Endothelial cell of umbilical vein (primary cell): ENCODE measurements around the gene SLITRK2. TPM values are rescaled to one million over a fixed set of nuclear protein-coding genes. Genes with fewer than 3 reads are reported as not detected.

Experiments
- BruUV-seq: library from RNA; stranded (reverse); fragments of 400-500 nt; replicated peaks from 2 replicates; lab custom pipeline; 2021; lab: Mats Ljungman, UMichigan
- CTCF ChIA-PET: fragments of 300-600, 350-600 bp; sonication (Branson Sonifier 250); formaldehyde crosslinking; loops from one replicate; lab custom pipeline; 2021; ENCODE audit warnings: antibody characterized with exemption, inconsistent platforms; lab: Charles Lee
- POLR2A ChIA-PET: fragments of 300-600, 350-600 bp; sonication (Branson Sonifier 250); formaldehyde crosslinking; loops from one replicate; lab custom pipeline; 2021; ENCODE audit warnings: antibody characterized with exemption, inconsistent platforms; lab: Charles Lee
- DNase-seq: peaks from one replicate; pipeline ENCODE4 v3.0.0-alpha.2; 2011; ENCODE audit warnings: low read depth, low spot score
- FAIRE-seq: peaks from 2 replicates; lab custom pipeline; 2011; peaks lifted over from hg19 to GRCh38; lab: Jason Lieb, UNC
- H2AFZ ChIP-seq: 2 replicates; pipeline ENCODE4 v1.6.0; 2012; ENCODE audit warnings: low read depth, low read length, control low read depth, inconsistent platforms
- H3K27ac ChIP-seq: 2 replicates; pipeline ENCODE4 v1.5.1; 2011; ENCODE audit warnings: low read depth, mild to moderate bottlenecking, control low read depth, low read length, moderate library complexity; ENCODE audit not compliant: insufficient read depth
- H3K27me3 ChIP-seq, 2 experiments: 2 replicates each; pipeline versions ENCODE4 v1.6.0 to v1.6.1; 2011; ENCODE audit warnings: low read length in 2 of 2, mixed read lengths in 1 of 2; ENCODE audit not compliant: control insufficient read depth in 2 of 2, insufficient read depth in 2 of 2
- H3K36me3 ChIP-seq, 2 experiments: 2 replicates in 1 of 2; 3 replicates in 1 of 2; pipeline ENCODE4 v1.5.1; 2011; ENCODE audit warnings: low read length in 2 of 2, mild to moderate bottlenecking in 1 of 2, moderate library complexity in 1 of 2; ENCODE audit not compliant: control insufficient read depth in 2 of 2, insufficient read depth in 2 of 2; ENCODE audit errors: extremely low read depth in 1 of 2
- H3K4me1 ChIP-seq: 3 replicates; pipeline ENCODE4 v1.5.1; 2011; ENCODE audit warnings: mild to moderate bottlenecking, low read length; ENCODE audit not compliant: control insufficient read depth, insufficient read depth; ENCODE audit errors: extremely low read depth
- H3K4me2 ChIP-seq: 2 replicates; pipeline ENCODE4 v1.6.1; 2011; ENCODE audit warnings: low read length, control low read depth, mixed read lengths; ENCODE audit not compliant: insufficient read depth
- H3K4me3 ChIP-seq, 3 experiments: fragments of 200-600 bp in 1 of 3; sonication (generic), shearing (Covaris generic) in 1 of 3; replicated peaks in 1 of 3; 2 replicates each; pipeline ENCODE4 v1.5.1; 2011 to 2016; ENCODE audit warnings: control low read depth in 3 of 3, low read length in 3 of 3, mild to moderate bottlenecking in 2 of 3, inconsistent platforms in 1 of 3, low read depth in 1 of 3, moderate library complexity in 1 of 3; ENCODE audit not compliant: insufficient read depth in 1 of 3
- H3K79me2 ChIP-seq: 2 replicates; pipeline ENCODE4 v1.6.0; 2012; ENCODE audit warnings: low read length, inconsistent platforms; ENCODE audit not compliant: control insufficient read depth, insufficient read depth
- H3K9ac ChIP-seq: replicated peaks from 2 replicates; pipeline ENCODE3; 2011; ENCODE audit warnings: low read length, control low read depth; ENCODE audit not compliant: insufficient read depth; ENCODE audit errors: extremely low read depth
- H3K9me1 ChIP-seq: replicated peaks from 3 replicates; pipeline ENCODE4 v1.6.0; 2011; ENCODE audit warnings: mild to moderate bottlenecking, low read length; ENCODE audit not compliant: control insufficient read depth, insufficient read depth; ENCODE audit errors: extremely low read depth
- H3K9me3 ChIP-seq: replicated peaks from 2 replicates; pipeline ENCODE4 v1.5.1; 2012; ENCODE audit warnings: low read length, inconsistent platforms; ENCODE audit not compliant: control insufficient read depth, insufficient read depth
- H4K20me1 ChIP-seq: replicated peaks from 2 replicates; pipeline ENCODE3; 2011; ENCODE audit warnings: mild to moderate bottlenecking, low read length; ENCODE audit not compliant: control insufficient read depth, insufficient read depth; ENCODE audit errors: extremely low read depth
- EZH2 ChIP-seq: IDR thresholded peaks from 2 replicates; pipeline ENCODE4 v1.6.1; 2012; ENCODE audit warnings: borderline replicate concordance, low read depth, mild to moderate bottlenecking, moderate library complexity, low read length, inconsistent platforms; ENCODE audit not compliant: severe bottlenecking
- FOS ChIP-seq: IDR thresholded peaks from 2 replicates; pipeline ENCODE4 v1.6.1; 2011; ENCODE audit warnings: mild to moderate bottlenecking, low read length, moderate library complexity, borderline replicate concordance; ENCODE audit not compliant: insufficient read depth
- GATA2 ChIP-seq: IDR thresholded peaks from 2 replicates; pipeline ENCODE4 v1.7.0; 2011; ENCODE audit warnings: low read depth, mild to moderate bottlenecking, moderate library complexity, mixed read lengths, low read length; ENCODE audit not compliant: insufficient read length, insufficient read depth
- JUN ChIP-seq: IDR thresholded peaks from 2 replicates; pipeline ENCODE4 v1.6.1; 2011; ENCODE audit warnings: borderline replicate concordance, low read depth; ENCODE audit not compliant: insufficient read length, insufficient read depth
- MYC ChIP-seq: IDR thresholded peaks from one replicate; pipeline ENCODE4 v1.6.1; 2011; ENCODE audit warnings: mild to moderate bottlenecking, low read depth, low read length
- POLR2A ChIP-seq: IDR thresholded peaks from 2 replicates; pipeline ENCODE4 v1.6.1; 2012; ENCODE audit warnings: low read depth, mild to moderate bottlenecking, control low read depth, low read length
- POLR2AphosphoS5 ChIP-seq: IDR thresholded peaks from 2 replicates; pipeline ENCODE4 v1.6.1; 2012; ENCODE audit warnings: low read depth, mild to moderate bottlenecking, control low read depth, low read length, moderate library complexity; ENCODE audit not compliant: insufficient read depth
- dilution Hi-C: fragments of 300-500 bp; cut with MboI; formaldehyde crosslinking; loops from one replicate; pipeline ENCODE4 v1.15.0; 2019; ENCODE audit warnings: low sequenced_read_pairs; ENCODE audit not compliant: extremely low pct_ligation_motif_present
- intact Hi-C: fragments of 100-400 bp; cut with micrococcal nuclease; formaldehyde crosslinking; loops from one replicate; pipeline ENCODE4 v1.10.0; 2022
- polyA plus RNA-seq, 4 experiments: library from polyadenylated mRNA; depleted of rRNA in 3 of 4; stranded (reverse) in 3 of 4; unstranded in 1 of 4; fragments of >200 nt; gene quantifications; 2 replicates each; pipeline versions ENCODE4 v1.2.1 to v1.2.3, GENCODE V29; 2011 to 2012; ENCODE audit warnings: missing spikeins in 1 of 4
- total RNA-seq: library from RNA; stranded (reverse); gene quantifications from 2 replicates; pipeline ENCODE4 v1.2.3, GENCODE V29; 2021
- TF ChIP-seq, protein P1 (sequence below), 2 donors: IDR thresholded peaks; 1 replicate in 1 of 2; 2 replicates in 1 of 2; pipeline ENCODE4 v1.5.1; 2011; ENCODE audit warnings: low read length in 2 of 2, mild to moderate bottlenecking in 2 of 2, moderate library complexity in 2 of 2, control low read depth in 1 of 2, inconsistent platforms in 1 of 2, low read depth in 1 of 2; ENCODE audit not compliant: insufficient read depth in 1 of 2; ENCODE audit errors: extremely low read depth in 1 of 2
- TF ChIP-seq, protein P2 (sequence below): IDR thresholded peaks from 2 replicates; pipeline ENCODE4 v1.6.1; 2011; ENCODE audit not compliant: insufficient read depth, insufficient read length

SLITRK2 gene
- total and polyA plus RNA-seq, 2 donors (not counting 3 experiments of a cell fraction or from before 2014, with no cell fraction given), result not detected

DNA sequence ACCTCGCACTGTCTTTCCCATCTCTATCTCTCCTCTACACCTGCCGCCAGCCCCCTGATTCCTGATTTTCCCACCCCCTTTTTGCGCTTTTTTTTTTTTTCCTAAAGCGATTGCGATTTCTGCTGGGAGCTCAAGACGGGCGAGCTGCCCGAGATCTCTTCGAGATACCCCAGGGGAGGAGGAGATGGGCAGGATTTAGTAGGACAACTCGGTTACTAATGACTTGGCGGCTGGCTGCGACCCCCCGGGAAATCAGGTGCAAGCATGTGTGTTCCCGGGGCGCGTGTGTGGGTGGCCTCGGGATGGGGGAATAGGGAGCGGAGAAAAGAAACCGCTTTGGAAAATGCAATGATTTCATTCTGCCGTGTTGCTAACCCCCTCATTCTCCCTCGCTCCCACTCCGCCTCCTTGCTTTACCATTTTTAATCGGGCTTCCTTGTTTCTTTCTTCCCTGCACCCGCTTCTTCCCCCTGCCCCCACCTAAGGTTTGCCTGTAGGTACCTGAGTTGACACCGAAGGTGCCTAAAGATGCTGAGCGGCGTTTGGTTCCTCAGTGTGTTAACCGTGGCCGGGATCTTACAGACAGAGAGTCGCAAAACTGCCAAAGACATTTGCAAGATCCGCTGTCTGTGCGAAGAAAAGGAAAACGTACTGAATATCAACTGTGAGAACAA lies 4.4 kb downstream of the SLITRK2 start:
- CTCF ChIA-PET, result no interaction called here
- dilution Hi-C loops, result no loop called here
- FAIRE-seq, result no peak

DNA sequence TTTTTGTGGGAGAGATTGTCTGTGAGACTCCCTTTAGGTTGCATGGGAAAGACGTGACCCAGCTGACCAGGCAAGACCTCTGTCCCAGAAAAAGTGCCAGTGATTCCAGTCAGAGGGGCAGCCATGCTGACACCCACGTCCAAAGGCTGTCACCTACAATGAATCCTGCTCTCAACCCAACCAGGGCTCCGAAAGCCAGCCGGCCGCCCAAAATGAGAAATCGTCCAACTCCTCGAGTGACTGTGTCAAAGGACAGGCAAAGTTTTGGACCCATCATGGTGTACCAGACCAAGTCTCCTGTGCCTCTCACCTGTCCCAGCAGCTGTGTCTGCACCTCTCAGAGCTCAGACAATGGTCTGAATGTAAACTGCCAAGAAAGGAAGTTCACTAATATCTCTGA lies 5.5 kb downstream of the SLITRK2 start:
- POLR2A ChIA-PET, result no interaction called here
- BruUV-seq, result no TSS peak
- CTCF ChIA-PET, result no interaction called here

More for the DNA sequence above, 4.4 kb downstream of the SLITRK2 start:
- Histone ChIP-seq H3K9me1 (no peaks in the 10 kb centered on the region), H3K4me2 (no peak overlapping the region), H3K79me2 (no peaks in the 10 kb centered on the region), H3K9me3 (no peaks in the 10 kb centered on the region), H3K4me1 (no peaks in the 10 kb centered on the region), H3K27me3 (no peaks in the 10 kb centered on the region), H3K27ac (no peak overlapping the region), H3K9ac (no peak overlapping the region), H2AFZ (no peak overlapping the region), H4K20me1 (no peaks in the 10 kb centered on the region), H3K36me3 (no peaks in the 10 kb centered on the region), H3K4me3 (no peak overlapping the region)
- POLR2A ChIA-PET, result no interaction called here
- intact Hi-C loops, result no loop called here
- no TSS peak for BruUV-seq
- no peak for TF ChIP-seq JUN
- TF ChIP-seq POLR2A, result no peak
- TF ChIP-seq EZH2, result no peak
- DNase-seq, result no peak

More for the DNA sequence above, 5.5 kb downstream of the SLITRK2 start:
- no peaks in the 10 kb centered on the region for H4K20me1 ChIP-seq
- H3K27ac ChIP-seq, result no peak overlapping the region
- no peak overlapping the region for H3K4me2 ChIP-seq
- no peaks in the 10 kb centered on the region for H3K36me3 ChIP-seq
- H3K4me3 ChIP-seq, result no peak overlapping the region
- no peak for DNase-seq
- dilution Hi-C loops (no loop called here), intact Hi-C loops (no loop called here)
- H3K9me1 ChIP-seq, result no peaks in the 10 kb centered on the region
- H3K9ac ChIP-seq, result no peak overlapping the region
- no peaks in the 10 kb centered on the region for H3K79me2 ChIP-seq
- no peaks in the 10 kb centered on the region for H3K4me1 ChIP-seq
- no peak for FAIRE-seq
- no peak overlapping the region for H2AFZ ChIP-seq
- no peak for TF ChIP-seq JUN
- no peak for TF ChIP-seq GATA2
- TF ChIP-seq, protein P1, sequence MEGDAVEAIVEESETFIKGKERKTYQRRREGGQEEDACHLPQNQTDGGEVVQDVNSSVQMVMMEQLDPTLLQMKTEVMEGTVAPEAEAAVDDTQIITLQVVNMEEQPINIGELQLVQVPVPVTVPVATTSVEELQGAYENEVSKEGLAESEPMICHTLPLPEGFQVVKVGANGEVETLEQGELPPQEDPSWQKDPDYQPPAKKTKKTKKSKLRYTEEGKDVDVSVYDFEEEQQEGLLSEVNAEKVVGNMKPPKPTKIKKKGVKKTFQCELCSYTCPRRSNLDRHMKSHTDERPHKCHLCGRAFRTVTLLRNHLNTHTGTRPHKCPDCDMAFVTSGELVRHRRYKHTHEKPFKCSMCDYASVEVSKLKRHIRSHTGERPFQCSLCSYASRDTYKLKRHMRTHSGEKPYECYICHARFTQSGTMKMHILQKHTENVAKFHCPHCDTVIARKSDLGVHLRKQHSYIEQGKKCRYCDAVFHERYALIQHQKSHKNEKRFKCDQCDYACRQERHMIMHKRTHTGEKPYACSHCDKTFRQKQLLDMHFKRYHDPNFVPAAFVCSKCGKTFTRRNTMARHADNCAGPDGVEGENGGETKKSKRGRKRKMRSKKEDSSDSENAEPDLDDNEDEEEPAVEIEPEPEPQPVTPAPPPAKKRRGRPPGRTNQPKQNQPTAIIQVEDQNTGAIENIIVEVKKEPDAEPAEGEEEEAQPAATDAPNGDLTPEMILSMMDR (IDR thresholded peaks at IDR 0.05; ENCODE audit: extremely low read depth in 1 of 2, insufficient read depth in 1 of 2, low read depth in 1 of 2, low read length in 2 of 2), result no peak
- TF ChIP-seq POLR2AphosphoS5, result no peak
- TF ChIP-seq, protein P2, sequence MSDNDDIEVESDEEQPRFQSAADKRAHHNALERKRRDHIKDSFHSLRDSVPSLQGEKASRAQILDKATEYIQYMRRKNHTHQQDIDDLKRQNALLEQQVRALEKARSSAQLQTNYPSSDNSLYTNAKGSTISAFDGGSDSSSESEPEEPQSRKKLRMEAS, result no peak
- TF ChIP-seq MYC, result no peak
- no peak for TF ChIP-seq EZH2
- no peak for TF ChIP-seq POLR2A
- no peak for TF ChIP-seq FOS
- no peaks in the 10 kb centered on the region for H3K9me3 ChIP-seq
- H3K27me3 ChIP-seq, result no peaks in the 10 kb centered on the region
